ENCODE data around the gene JAKMIP3.
A peak's percentile ranks its signal among the peaks of the same experiment; 100 is the strongest.

The JAKMIP3 gene

DNA sequence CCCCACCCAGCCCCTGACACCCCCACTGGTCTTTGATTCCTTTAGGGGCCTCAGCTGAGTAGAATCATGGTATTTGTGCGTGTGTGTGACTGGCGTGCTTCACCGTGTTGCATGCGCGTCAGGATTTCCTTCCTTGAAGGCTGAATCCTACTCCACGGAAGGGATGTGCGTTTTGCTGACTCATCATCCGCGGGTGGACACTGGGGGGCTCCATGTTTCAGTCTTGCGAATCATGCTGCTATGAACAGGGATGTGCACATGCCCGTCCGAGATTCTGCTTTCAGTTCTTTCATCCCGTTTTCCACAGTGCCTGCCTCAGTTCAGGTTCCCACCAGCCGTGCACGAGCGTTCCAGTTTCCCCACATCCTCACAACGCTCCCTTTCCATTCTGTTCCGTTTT, 20.9 kb upstream of the JAKMIP3 start:
- DNase-seq, result no peak

DNA sequence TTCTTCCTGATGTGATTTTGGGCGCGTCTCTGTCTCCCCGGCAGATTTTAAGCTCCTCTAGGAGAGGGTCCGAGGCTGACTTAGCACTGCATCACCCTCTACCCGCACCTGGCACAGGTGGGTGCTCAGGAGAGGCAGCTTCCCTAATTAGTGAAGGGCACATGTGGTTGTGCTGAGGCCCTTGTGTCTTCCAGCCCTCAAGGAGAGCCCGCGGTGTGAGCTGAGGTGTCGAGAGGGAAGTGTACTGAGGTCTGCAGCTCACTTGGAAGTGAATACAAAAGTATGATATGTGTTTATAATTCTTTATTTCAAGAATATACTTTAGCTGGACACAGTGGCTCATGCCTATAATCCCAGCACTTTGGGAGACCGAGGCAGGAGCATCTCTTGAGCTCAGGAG, 20.4 kb upstream of the JAKMIP3 start:
- DNase-seq, result no peak

DNA sequence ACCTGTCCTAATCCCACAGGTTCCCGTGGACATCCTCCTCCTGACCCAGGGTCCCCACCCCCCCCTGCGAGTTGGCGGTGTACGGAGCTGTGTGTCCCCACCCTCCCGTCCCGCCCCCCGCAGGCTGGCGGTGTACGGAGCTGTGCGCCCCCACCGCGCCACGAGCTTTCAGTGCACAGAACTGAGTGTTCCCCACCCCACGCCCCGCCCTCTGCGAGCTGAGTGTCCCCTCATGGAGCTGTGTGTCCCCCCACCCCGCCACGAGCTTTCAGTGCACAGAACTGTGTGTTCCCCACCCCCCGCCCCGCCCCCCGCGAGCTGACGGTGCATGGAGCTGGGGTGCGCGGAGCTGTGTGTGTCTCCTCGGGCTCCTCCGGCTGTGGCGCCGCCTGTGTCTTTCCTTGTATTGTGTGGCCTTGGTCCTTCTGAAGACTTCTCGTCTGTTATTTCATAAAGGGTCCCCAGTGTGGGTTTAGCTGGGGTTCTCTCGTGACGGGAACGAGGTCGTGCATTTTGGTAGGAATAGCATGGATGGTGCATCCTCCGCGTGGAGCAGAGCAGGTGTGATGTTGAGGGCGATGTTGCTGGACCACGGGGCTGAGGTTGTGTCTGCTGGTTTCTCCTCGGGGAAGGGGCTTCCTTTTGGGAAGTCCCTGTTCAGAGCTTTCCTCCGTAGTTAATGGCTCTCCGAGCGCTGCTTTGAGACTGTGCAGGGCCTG, 18.0 kb upstream of the JAKMIP3 start:
- DNase-seq, result no peak

DNA sequence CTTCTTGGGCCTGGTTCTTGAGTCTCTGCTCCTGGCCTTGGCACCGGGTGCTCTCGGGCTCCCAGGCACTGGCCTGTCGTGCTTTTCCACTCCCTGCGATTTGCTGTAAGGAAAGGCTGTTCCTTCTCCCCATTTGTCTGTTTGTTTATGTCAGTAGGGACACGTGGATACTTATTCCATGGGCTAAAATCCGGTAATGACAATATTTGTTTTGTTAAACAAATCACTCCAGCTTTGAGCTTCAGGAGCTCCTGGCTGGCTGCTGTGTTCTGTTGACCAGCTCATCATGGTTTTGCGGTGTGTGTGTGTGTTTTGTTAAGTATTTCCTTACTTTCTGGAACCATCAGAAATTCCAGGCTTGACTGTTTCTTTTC, 17.5 kb upstream of the JAKMIP3 start:
- no peak for DNase-seq

DNA sequence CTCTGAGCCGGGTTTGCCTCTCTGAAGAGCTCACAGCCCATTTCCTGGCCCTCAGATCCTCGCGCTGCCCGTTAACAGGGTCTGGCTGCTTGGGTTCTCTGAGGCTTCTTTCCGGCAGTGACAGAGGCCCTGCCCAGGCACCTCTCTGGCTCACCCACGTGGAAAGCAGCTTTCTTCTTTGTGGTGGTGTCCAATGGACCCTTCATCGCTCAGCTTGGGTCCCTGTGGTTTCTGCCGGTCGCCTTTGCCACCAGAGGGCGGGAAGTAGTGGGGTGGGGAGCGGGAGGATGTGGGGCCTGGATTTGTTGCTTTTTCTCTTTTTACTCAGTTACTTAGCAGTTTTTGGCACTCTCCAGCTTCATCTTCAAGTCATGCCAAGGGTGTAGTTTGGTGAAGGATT, 15.6 kb upstream of the JAKMIP3 start:
- no peak for DNase-seq

DNA sequence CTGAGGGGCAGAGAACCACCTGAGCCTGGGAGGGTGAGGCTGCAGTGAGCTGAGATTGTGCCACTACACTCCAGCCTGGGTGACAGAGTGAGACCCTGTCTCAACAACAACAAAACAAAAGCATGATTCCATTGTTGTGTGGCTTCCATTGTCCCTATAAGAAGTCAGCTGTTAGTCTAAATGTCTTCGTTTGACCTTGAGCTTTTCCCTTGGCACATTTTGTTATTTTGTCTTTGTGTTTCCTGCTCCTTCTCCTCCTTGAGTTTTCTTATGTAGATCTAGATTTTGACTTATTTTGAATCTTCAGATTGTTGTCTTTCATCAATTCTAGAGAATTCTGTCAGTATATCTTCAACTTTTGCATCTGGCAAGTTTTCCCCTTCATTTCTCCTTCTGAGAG, 13.6 kb upstream of the JAKMIP3 start:
- no peak for DNase-seq

DNA sequence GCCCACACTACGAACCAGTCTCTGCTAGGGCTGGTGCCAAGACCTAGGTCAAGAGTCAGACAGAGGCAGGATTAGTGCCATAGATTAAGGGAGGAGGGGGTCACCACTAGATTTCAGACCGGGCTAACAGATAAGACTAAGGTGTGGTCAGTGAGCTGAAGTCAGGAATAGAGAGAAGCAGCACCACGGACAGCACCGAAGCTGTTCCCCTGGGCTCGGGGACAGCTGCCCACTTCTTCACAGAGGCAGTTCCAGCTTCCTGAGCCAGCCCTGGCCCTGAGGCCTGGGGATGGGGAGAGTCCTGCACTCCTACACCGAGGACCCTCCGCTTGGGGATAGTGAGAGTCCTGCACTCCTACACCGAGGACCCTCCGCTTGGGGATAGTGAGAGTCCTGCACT, 11.2 kb upstream of the JAKMIP3 start:
- DNase-seq, result no peak

DNA sequence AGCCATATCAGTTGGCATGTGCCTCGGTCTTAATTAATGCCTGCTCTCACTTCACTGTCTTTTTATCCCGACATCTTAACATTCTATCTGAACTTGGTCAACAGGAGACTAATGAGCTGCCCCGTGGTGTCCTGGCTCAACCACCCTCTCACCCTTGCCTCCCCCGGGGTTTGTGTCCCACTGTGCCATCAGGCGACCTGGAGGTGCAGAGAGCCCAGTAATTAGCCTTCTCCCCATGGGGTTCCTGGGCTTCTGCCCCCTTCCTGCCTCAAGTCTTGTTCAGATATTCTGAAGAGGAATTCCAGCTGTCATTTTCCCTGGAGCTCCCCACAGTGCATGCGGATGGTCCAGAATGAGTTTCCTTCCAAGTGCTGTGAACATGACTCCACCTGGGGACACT, 10.1 kb upstream of the JAKMIP3 start:
- DNase-seq, result no peak

DNA sequence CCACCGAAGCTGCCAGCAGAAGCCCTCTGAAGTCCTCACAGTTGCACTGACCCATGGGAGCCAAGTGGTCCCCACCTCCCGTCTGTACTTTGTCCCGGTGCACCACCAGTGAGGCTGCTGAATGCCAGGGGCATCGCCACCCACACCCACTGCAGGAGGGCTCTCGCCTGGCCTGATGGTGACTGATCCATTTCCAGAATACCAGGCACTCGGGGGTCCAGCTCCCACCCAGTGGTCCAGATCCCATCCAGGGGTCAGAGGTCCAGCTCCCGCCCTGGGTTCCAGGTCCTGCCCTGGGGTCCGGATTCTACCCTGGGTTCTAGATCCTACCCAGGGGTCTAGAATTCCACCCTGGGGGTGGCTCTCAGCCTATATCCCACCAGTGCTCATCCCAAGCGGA, 9.1 kb upstream of the JAKMIP3 start:
- DNase-seq, result no peak

DNA sequence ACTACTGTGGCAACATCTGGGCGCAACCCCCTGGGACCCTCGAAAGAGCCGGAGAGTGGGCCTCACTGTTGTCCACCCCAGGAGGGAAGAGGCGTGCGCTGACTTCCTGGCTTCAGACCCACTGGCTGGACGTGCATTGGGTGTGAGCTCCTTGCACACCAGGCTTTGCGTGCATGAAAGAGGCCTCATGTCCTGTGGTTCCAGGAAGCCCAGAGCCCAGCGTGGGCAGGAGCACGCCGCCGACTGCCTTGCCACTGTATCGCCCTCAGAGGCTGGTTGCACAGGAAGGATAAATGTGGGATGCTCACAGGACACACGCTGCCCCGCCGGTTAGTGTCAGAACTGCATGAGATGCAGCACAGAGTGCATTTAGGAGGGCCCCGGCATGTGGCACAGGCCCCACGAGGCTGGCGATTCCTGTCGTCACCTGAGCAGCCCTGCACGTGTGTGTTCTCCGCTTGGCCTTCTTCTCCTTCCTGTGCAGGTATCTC, 8.5 kb upstream of the JAKMIP3 start:
- DNase-seq, result no peak

DNA sequence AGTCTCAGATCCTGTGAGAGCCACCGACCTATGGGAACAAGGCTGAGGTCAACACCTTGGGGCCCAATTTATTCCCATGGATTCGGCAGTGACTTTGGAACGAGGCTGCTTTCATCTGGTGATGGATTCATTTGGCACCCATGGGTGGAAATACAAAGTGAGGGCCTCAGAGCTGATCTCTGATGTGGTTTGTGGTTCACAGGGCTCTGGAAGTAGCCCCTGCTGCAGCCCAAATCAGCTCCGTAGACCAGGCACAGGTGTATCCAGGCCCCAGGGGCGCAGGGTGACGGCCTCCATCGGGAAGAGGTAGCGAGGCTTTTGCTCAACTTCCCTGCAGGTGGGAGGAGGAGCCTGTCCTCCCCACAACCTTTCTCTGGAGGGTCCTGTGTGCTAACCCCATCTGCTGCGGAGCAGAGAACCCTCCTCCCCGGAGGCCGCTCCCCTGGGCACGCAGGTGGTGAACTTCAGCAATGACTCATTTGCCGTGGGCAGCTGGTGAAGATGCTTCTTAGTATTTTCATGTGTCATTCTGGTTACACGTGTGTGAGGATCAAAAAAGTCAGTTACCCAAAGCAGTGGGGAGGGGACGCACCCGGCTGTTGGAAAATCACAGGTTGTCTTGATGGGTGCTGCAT, 7.5 kb upstream of the JAKMIP3 start:
- no peak for DNase-seq

DNA sequence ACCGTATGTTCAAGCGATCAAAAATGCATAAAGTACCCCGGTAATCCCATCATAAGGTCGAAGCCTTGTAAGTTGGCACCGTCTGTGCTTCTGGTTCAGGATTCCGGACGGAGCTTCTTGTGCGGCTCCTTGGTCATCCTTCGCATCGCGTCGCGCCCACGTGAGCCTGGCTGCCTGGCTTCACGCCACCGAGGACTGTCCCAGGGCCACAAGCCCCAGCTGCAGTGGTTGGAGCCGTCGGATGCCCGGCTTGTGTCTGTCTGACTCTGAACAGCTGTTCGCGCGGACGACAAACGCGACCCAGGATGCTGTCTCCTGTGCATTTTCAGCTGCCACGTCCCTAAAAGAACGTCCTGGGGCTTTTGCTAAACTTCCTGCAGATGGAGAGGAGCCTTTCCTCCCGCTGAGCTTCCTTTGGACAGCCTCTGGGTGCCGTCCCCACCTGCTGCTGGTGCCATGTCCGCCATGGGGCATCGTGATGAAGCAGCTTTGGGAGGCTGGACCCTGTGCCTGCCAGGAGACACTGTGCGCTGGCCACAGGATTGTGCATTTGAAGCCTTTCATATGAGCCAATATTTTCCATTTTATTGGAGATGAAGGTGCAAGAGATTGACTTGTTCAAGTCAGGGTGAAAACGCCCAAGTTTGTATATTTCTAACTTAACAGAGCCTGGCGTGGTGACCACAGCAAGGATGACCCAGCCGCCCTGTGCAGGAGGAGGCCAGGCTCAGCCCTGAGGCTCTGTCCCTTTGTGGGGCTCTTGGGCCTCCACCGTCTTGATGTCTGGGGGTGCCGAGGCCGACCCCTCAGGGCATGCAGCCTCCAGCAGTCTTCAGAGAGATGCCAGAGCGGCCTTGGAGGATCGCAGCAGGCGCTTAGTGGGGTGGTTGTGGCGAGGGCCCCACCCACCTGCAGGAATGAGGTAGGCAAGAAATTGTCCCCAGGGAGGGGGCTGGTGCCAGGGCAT, 6.7 kb upstream of the JAKMIP3 start:
- DNase-seq, result no peak

DNA sequence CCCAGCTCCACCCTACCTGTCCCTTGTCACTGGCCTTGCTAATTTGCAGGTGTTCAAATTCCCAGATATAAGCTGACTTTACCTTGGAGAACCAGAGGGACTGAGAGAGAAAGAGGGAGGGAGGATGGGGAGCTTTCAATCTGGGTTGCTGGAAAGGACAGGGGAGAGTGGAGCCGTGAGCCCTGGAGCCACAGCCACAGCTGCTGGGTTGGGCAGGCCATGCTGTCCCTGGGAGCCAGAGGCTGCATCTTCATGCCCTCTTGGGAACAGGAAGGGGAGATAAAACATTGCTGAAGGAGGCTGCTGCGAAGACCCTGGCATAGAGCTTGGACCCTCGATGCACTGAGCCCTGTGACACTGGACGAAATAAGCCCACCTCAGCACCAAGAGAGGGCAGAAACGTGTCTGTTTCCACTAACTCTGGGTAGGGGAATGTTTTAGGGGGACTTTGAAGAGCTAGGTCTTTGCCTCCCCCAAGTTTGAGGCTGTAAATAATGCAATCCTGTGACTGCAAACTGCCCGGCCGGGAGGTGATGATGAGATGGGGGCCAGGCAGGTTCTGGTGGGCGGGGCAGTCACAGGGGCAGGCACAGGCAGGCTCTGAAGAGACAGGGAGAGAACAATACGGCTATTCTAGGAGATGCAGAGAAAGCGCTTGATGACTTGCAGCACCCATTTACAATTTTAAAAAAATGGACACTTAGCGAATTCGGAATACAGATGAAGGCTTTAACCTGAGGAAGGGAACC, 5.8 kb upstream of the JAKMIP3 start:
- no peak for DNase-seq

DNA sequence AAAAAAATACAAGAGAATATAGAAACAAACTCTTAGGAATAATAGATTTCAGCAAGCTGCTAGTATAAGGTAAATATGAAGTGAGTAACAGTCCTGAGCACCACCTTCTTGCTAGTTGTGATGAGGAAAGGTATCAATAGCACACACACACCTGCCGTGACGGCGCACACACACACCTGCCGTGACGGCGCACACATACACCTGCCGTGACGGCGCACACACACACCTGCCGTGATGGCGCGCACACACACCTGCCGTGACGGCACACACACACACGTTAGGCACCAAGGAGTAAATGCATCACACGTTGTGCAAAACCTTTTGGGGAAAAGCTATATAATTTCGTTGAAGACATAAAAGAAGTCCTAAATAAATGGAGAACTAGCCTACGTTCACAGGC, 4.7 kb upstream of the JAKMIP3 start:
- no peak for DNase-seq

DNA sequence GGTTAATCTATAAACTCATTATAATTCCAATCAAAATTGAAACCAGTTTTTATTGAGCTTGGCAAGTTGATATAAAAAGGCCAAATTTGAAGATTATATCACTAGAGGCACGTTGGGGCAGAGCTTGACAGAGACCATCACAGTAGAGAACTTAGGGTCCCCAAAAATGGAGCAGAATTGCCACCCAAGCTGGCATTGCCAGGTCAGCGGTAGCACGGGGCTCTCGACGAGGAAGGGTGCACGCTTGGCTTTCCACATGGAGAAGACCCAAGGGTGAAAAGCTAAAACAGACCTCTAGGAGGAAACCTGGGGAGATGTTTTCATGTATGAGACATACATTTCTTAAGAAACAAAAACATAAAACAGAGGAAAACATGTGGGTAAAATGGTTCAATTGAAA, 4.3 kb upstream of the JAKMIP3 start:
- DNase-seq, result no peak

DNA sequence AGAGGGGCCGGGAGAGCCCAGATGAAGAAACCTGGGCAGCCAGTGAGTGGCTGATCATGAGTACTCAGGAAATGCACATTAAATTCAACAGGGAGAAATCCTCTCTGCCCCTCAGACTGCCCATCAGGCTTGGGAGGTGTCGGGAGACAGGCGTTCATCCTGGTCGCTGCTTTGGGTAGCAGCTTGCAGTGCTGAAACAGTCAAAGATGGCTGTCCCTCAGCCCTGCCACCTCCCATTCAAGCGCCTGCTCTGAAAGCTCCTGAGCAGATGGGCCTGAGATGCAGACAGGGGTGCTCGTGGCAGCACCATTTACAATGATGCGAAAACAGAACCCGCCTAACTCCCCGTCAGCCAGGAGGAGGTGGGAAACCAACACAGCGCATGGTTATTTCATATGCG, 3.6 kb upstream of the JAKMIP3 start:
- DNase-seq, result no peak

DNA sequence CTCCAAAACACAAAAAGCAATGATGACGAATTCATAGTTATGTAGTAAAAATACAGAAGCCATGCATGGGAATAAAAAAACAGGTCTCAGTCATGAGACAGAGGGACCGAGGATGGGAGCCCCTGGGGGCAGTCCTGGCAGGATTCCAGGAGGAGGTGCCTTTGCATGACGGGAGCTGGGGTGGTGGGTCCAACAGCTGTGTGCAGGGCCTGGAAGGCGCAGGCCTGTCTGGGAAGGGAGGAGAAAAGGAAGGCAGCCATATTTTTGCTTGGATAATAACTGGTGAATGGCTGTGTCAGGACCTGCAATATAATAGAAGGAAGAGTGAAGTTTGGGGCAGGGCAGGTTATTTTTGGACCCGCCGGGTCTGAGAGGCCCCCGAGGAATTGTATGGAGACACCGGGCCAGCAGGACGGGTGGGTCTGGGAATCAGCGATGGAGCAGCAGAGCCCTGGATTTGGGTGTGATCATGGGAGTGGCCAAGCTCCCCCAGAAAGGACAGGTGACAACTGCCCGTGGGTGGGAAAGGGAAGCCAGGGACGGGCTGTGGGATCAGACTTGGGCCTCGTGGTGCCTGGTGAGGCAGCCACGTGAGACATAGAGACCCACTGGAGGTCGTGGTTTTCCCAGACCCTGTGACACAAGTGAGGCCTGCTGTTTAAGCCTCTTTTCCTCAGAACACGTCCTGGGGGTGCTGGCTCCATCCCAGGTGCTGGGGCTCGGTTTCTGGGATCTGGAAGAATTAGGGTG, 2.9 kb upstream of the JAKMIP3 start:
- no peak for DNase-seq

DNA sequence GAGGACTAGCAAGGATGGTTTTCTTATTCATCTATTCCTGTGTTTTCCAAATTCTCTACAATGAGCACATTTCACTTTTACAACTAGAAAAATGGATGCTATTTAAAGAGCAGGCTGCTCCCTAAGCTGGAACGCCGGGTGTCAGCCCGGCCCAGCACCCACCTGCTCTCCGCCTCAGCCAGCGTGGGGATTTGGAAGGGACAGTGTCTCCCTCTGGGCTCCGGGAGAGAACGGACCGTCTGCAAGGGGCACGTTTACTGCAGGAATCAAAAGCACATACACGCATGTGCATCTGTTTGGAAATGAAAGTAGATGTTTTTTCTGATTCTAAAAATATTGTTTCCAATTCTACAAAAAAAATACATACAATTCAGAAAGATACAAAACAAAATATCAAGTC, 2.3 kb upstream of the JAKMIP3 start:
- DNase-seq, result no peak

DNA sequence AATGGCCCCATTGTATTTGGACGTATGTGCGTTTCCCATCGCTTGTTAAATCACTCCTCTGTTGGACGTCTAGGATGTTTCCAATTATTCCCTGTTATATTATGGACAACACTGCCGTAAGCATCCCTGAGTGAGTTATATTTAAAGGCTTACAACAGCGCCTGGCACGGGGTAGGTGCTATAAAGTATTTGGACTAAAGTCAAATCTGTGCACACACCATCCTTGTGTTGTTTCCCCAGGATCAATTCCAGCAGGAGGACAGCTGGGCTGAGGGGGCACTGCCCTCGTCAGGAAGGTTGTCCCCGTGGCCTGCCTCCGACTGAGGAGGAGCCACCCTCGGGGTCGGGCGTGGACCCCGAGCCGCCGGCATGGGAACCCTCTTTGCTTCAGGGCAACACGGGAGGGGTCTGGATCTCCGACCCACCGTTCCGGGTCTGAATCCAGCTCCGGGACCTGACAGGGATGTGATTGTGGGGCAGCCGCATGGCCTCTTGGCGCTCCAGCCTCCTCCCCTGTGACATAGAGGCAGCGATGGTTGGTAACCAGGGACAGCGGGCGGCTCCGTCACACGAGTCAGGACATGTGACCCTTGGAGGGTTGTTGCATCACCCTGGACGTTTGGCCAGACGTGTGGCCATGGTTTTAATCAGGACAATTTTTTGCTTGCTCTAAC, 1.5 kb upstream of the JAKMIP3 start:
- DNase-seq, result no peak

DNA sequence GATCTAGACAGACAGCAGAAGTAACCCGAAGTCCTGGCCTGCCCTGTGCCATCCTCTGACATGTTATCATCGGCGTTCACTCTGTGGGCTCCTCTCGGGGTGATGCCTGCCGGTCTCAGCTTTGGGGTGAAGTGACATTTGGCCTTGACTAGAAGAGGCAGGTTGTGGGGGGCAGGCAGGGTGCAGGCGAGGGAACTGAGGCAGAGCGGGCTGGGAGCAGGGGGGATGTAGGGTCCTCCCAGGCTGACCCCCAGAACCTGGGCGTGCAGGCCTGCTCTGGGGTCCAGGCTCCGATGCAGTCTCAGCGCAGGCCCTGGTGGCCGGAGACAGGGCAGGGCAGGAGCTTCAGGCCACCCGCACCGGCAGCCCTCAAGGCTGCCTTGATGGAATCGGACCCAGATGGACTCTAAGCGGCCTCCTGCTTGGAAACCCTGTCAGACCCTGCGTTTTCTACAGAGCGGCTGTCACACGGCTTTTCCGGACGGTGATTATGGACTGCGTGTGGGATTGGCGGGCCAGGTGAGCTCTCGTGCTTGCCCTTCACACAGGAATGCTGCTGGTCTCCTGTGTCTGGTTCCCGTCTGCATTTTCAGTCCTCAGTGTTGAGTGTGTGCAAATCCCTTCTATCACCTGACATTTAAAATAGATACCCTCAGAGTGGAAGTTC, 842 bp upstream of the JAKMIP3 start:
- DNase-seq, result no peak

DNA sequence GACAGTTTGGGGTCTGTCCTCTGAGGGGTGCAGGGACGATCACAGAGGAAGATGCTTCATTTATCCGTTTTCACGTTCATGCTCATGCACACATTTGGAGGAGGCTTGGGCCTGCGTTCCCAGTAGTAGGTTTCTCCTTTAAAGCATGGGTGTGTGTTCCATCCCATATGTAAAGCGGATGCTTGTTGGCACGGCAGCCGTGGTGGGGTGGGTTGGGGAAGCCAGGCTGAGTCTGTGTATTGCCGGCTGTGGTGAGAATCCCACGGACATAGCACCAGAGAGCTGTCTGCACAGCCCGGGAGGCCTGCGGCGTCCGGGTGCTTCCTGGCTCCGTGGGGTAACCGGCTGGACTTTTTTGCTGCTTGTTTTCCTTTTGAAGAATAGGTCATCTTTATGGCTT, 440 bp downstream of the JAKMIP3 start:
- DNase-seq, result peak; percentile 23

All from fibroblast of skin of right biceps (primary cell).